Fibroblast of lung (primary cell): ENCODE results near the gene CTBP1. TPM values are rescaled to one million over a fixed set of nuclear protein-coding genes. Genes with fewer than 3 reads are reported as not detected.

Source experiments
- DNase-seq, 2 donors: peaks; one replicate each; pipeline versions ENCODE4 v3.0.0 to v3.0.0-alpha.2; 2010; ENCODE audit warnings: low read depth in 2 of 2
- H2AFZ ChIP-seq: 2 replicates; pipeline ENCODE4 v1.5.1; 2012; ENCODE audit warnings: low read length, control low read depth, inconsistent platforms
- H3K27ac ChIP-seq: 2 replicates; pipeline ENCODE4 v1.5.1; 2011; ENCODE audit warnings: low read length, control low read depth; ENCODE audit not compliant: insufficient read depth
- H3K27me3 ChIP-seq: 2 replicates; pipeline ENCODE4 v1.5.1; 2011; ENCODE audit warnings: mild to moderate bottlenecking, low read length; ENCODE audit not compliant: control insufficient read depth, insufficient read depth
- H3K36me3 ChIP-seq: 2 replicates; pipeline ENCODE4 v1.5.1; 2011; ENCODE audit warnings: low read length; ENCODE audit not compliant: control insufficient read depth, insufficient read depth
- H3K4me1 ChIP-seq: 2 replicates; pipeline ENCODE4 v1.5.1; 2011; ENCODE audit warnings: low read length; ENCODE audit not compliant: control insufficient read depth, insufficient read depth; ENCODE audit errors: extremely low read depth
- H3K4me2 ChIP-seq: 2 replicates; pipeline ENCODE4 v1.5.1; 2011; ENCODE audit warnings: low read length, control low read depth; ENCODE audit not compliant: insufficient read depth; ENCODE audit errors: extremely low read depth
- H3K4me3 ChIP-seq, 4 experiments: fragments of 200-600 bp in 1 of 4; sonication (generic) in 1 of 4; replicated peaks in 1 of 4; 2 replicates each; pipeline ENCODE4 v1.5.1; 2011 to 2016; ENCODE audit warnings: low read length in 4 of 4, low read depth in 3 of 4, mild to moderate bottlenecking in 3 of 4, control low read depth in 2 of 4, inconsistent platforms in 1 of 4, mixed read lengths in 1 of 4; ENCODE audit not compliant: insufficient read depth in 1 of 4; ENCODE audit errors: control extremely low read depth in 1 of 4
- H3K79me2 ChIP-seq: 2 replicates; pipeline ENCODE4 v1.5.1; 2012; ENCODE audit warnings: mild to moderate bottlenecking, low read length, inconsistent platforms; ENCODE audit not compliant: control insufficient read depth, insufficient read depth
- H3K9ac ChIP-seq: 2 replicates; pipeline ENCODE4 v1.5.1; 2011; ENCODE audit warnings: mild to moderate bottlenecking, low read length, control low read depth; ENCODE audit not compliant: insufficient read depth
- H3K9me3 ChIP-seq: 2 replicates; pipeline ENCODE4 v1.5.1; 2012; ENCODE audit warnings: low read depth, low read length; ENCODE audit not compliant: control insufficient read depth, insufficient read depth
- H4K20me1 ChIP-seq: 2 replicates; pipeline ENCODE4 v1.5.1; 2011; ENCODE audit warnings: low read length; ENCODE audit not compliant: control insufficient read depth, insufficient read depth; ENCODE audit errors: extremely low read depth
- EZH2 ChIP-seq: IDR thresholded peaks from 2 replicates; pipeline ENCODE4 v1.5.1; 2012; ENCODE audit warnings: low read length, control low read depth, mild to moderate bottlenecking; ENCODE audit errors: missing control alignments
- polyA plus RNA-seq, 2 donors: library from polyadenylated mRNA; depleted of rRNA in 1 of 2; stranded (reverse) in 1 of 2; unstranded in 1 of 2; fragments of >200 nt; gene quantifications; 2 replicates each; pipeline ENCODE4 v1.2.1, GENCODE V29; 2011 to 2012; ENCODE audit warnings: missing spikeins in 1 of 2
- total RNA-seq: library from RNA; depleted of rRNA; stranded (reverse); fragments of >200 nt; gene quantifications from 2 replicates; pipeline ENCODE4 v1.2.1, GENCODE V29; 2014
- TF ChIP-seq, protein P1 (sequence below), 2 donors: IDR thresholded peaks in 1 of 2; conservative IDR thresholded peaks in 1 of 2; 1 replicate in 1 of 2; 2 replicates in 1 of 2; pipeline ENCODE4 v1.5.1; 2011 to 2012; ENCODE audit warnings: low read length in 2 of 2, control low read depth in 1 of 2, inconsistent platforms in 1 of 2, low read depth in 1 of 2, mild to moderate bottlenecking in 1 of 2

The CTBP1 gene
- total and polyA plus RNA-seq, 2 donors (not counting 1 experiment from before 2014, with no cell fraction given), result 78.2 to 249 TPM

DNA sequence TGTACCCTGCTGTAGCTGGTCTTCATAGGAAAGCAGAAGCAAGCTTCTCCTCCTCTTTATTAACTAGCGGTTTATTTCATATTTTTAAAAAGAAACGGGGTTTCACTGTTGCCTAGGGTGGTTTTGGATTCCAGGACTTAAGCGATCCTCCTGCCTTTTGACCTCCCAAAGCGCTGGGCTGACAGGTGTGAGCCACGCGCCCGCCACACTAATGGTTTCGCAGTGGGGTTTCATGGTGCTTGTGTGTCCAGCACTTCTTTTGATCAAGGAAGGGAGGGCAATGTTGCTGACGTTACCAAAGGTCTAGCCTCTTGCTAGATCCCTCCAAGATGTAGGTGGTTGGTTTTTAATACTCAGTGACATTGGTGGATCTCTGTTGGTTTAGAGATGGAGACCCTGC, 42.2 kb upstream of the CTBP1 start:
- TF ChIP-seq, protein P1, sequence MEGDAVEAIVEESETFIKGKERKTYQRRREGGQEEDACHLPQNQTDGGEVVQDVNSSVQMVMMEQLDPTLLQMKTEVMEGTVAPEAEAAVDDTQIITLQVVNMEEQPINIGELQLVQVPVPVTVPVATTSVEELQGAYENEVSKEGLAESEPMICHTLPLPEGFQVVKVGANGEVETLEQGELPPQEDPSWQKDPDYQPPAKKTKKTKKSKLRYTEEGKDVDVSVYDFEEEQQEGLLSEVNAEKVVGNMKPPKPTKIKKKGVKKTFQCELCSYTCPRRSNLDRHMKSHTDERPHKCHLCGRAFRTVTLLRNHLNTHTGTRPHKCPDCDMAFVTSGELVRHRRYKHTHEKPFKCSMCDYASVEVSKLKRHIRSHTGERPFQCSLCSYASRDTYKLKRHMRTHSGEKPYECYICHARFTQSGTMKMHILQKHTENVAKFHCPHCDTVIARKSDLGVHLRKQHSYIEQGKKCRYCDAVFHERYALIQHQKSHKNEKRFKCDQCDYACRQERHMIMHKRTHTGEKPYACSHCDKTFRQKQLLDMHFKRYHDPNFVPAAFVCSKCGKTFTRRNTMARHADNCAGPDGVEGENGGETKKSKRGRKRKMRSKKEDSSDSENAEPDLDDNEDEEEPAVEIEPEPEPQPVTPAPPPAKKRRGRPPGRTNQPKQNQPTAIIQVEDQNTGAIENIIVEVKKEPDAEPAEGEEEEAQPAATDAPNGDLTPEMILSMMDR (conservative IDR thresholded peaks at IDR 0.05 in 1 of 2, IDR thresholded peaks at IDR 0.05 in 1 of 2; ENCODE audit: low read depth in 1 of 2, low read length in 2 of 2), result no peak
- no peak for TF ChIP-seq EZH2
- peaks cover 7% of the 10 kb centered on the region for H3K4me1 ChIP-seq

GRCh38 chr4:1290165-1290977, 41.4 kb upstream of the CTBP1 start:
- peak overlapping the region; percentile 84 to 93 (median 90) for H3K4me3 ChIP-seq
- H3K27me3 ChIP-seq, result no peaks in the 10 kb centered on the region
- H3K4me1 ChIP-seq, result peaks cover 7% of the 10 kb centered on the region
- peaks cover 3% of the 10 kb centered on the region for H3K36me3 ChIP-seq
- DNase-seq, result no peak
- TF ChIP-seq EZH2, result no peak
- TF ChIP-seq, protein P1 (conservative IDR thresholded peaks at IDR 0.05 in 1 of 2, IDR thresholded peaks at IDR 0.05 in 1 of 2; ENCODE audit: low read depth in 1 of 2, low read length in 2 of 2), result no peak
- H3K27ac ChIP-seq, result peak overlapping the region; percentile 74
- no peak overlapping the region for H2AFZ ChIP-seq
- H3K4me2 ChIP-seq, result peak overlapping the region; percentile 98
- H4K20me1 ChIP-seq, result no peaks in the 10 kb centered on the region
- peak overlapping the region; percentile 88 for H3K9ac ChIP-seq
- H3K9me3 ChIP-seq, result no peaks in the 10 kb centered on the region
- H3K79me2 ChIP-seq, result peaks cover 53% of the 10 kb centered on the region

More for the DNA sequence above, 42.2 kb upstream of the CTBP1 start:
- Histone ChIP-seq H3K9me3 (no peaks in the 10 kb centered on the region), H2AFZ (no peak overlapping the region), H3K79me2 (peaks cover 56% of the 10 kb centered on the region), H3K4me3 (peak overlapping the region; percentile 84 to 93 (median 90)), H3K27me3 (no peaks in the 10 kb centered on the region), H4K20me1 (no peaks in the 10 kb centered on the region), H3K27ac (peak overlapping the region; percentile 74), H3K36me3 (peaks cover 3% of the 10 kb centered on the region), H3K4me2 (peak overlapping the region; percentile 98), H3K9ac (peak overlapping the region; percentile 88)
- DNase-seq, result no peak

DNA sequence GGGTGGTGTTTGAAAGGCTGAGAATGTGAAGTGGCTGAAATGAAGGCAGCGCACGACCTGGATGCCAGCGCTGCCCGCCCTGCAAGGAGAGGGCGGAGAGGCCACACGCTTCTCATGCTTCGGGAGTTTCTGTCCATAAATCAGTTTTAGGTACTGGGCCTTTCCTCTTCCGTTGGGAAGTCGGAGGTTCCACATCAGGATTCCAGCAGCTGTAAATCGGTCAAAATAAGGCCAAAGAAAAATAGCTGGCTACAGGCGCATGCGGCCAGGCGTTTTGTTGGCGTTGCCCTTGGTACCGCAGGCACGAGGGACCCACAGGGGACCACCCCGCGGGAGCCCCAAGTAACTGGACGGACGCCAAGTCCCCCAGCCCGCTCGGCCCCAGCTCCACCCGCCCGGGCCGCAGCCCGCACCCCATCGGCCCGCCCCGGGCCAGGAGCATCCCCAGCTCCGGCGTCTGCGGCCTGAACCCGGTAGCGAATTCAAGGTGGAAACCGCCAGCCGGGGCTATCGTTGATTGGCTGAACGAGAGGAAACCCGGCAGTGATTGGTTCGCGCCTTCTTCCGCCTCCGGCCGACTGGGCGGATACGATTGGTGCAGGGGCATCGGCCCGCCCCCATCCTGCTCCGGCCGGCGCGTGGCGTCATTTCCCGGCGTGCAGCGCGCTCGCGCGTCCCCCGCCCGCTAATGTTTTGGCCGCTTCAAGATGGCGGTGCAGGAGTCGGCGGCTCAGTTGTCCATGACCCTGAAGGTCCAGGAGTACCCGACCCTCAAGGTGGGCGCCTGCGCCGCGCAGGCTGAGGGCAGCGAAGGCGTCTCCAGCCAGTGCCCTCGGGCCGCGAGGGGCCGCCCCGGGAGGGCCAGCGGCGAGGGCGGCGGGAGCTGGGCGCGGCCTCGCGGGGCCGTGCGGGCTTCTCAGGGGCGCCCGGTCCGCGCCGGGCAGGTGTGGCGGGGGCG, 40.6 kb upstream of the CTBP1 start, which contains the start of gene MAEA:
Gene MAEA, plus strand, starts transcription at position 685 of the 958 bp plus-strand sequence. Its CDS starts 23 bp downstream, at position 708.
- Histone ChIP-seq H3K79me2 (peaks cover 45% of the 10 kb centered on the region), H3K9me3 (no peaks in the 10 kb centered on the region), H3K4me3 (peak within 1 kb of the TSS; percentile 84 to 93 (median 90)), H2AFZ (peak within 1 kb of the TSS; percentile 89), H3K27me3 (no peaks in the 10 kb centered on the region), H4K20me1 (no peaks in the 10 kb centered on the region), H3K36me3 (peaks cover 3% of the 10 kb centered on the region), H3K27ac (peak within 1 kb of the TSS; percentile 74), H3K4me2 (peak within 1 kb of the TSS; percentile 98), H3K4me1 (peaks cover 7% of the 10 kb centered on the region), H3K9ac (peak within 1 kb of the TSS; percentile 88)
- DNase-seq, result peak; percentile 95
- TF ChIP-seq, protein P1 (conservative IDR thresholded peaks at IDR 0.05 in 1 of 2, IDR thresholded peaks at IDR 0.05 in 1 of 2; ENCODE audit: low read depth in 1 of 2, low read length in 2 of 2), result no peak
- no peak for TF ChIP-seq EZH2
